Loucy (cell line): Measurements from ENCODE around the gene KATNAL1.

Experiments used
- H2AFZ ChIP-seq: fragments of 200-600 bp; sonication (generic); 2 replicates; pipeline ENCODE4 v1.6.0; 2016; ENCODE audit warnings: antibody characterized with exemption, mild to moderate bottlenecking, low read length, moderate library complexity
- H3F3A ChIP-seq: fragments of 200-600 bp; 2 replicates; pipeline ENCODE4 v1.6.0; 2016; ENCODE audit warnings: antibody characterized with exemption, low read depth, mild to moderate bottlenecking
- H3K27me3 ChIP-seq: fragments of 200-600 bp; sonication (generic); 2 replicates; pipeline ENCODE4 v1.6.1; 2014; ENCODE audit warnings: low read length, mild to moderate bottlenecking; ENCODE audit not compliant: insufficient read depth, poor library complexity, severe bottlenecking
- H3K36me3 ChIP-seq: fragments of 200-600 bp; sonication (generic); 2 replicates; pipeline ENCODE4 v1.6.1; 2016; ENCODE audit warnings: low read length; ENCODE audit not compliant: insufficient read depth
- H3K4me1 ChIP-seq: fragments of 200-600 bp; sonication (generic); 2 replicates; pipeline ENCODE4 v1.5.1; 2014; ENCODE audit warnings: low read length, mild to moderate bottlenecking; ENCODE audit not compliant: insufficient read depth, poor library complexity, severe bottlenecking
- H3K4me2 ChIP-seq: fragments of 200-600 bp; sonication (generic); 2 replicates; pipeline ENCODE4 v1.6.0; 2014; ENCODE audit warnings: antibody characterized with exemption, low read length, low read depth, mild to moderate bottlenecking; ENCODE audit not compliant: poor library complexity, severe bottlenecking
- H3K4me3 ChIP-seq: fragments of 200-600 bp; sonication (generic); 2 replicates; pipeline ENCODE4 v1.5.1; 2014; ENCODE audit warnings: low read length, mild to moderate bottlenecking, mixed read lengths; ENCODE audit not compliant: poor library complexity, severe bottlenecking
- H3K79me2 ChIP-seq: fragments of 200-600 bp; sonication (generic); 2 replicates; pipeline ENCODE4 v1.6.1; 2014; ENCODE audit warnings: low read length; ENCODE audit not compliant: insufficient read depth
- H3K9ac ChIP-seq: fragments of 200-600 bp; sonication (generic); 2 replicates; pipeline ENCODE4 v1.6.0; 2014; ENCODE audit warnings: mild to moderate bottlenecking, low read depth, low read length, moderate library complexity; ENCODE audit not compliant: poor library complexity, severe bottlenecking
- H3K9me2 ChIP-seq: fragments of 200-600 bp; sonication (generic); replicated peaks from 2 replicates; pipeline ENCODE4 v1.6.1; 2016; ENCODE audit warnings: low read depth, low read length, mixed read lengths
- H3K9me3 ChIP-seq: fragments of 200-600 bp; sonication (generic); 2 replicates; pipeline ENCODE4 v1.6.1; 2014; ENCODE audit warnings: mild to moderate bottlenecking, antibody characterized with exemption, low read length, low read depth; ENCODE audit not compliant: insufficient read depth
- H4K20me1 ChIP-seq: fragments of 200-600 bp; sonication (generic); 2 replicates; pipeline ENCODE4 v1.6.0; 2014; ENCODE audit warnings: antibody characterized with exemption, low read length, mild to moderate bottlenecking; ENCODE audit not compliant: insufficient read depth, poor library complexity, severe bottlenecking
- EZH2phosphoT487 ChIP-seq: fragments of 200-600 bp; IDR thresholded peaks from 2 replicates; pipeline ENCODE4 v1.6.1; 2018; ENCODE audit warnings: antibody characterized with exemption, mild to moderate bottlenecking, moderate library complexity, borderline replicate concordance
- TF ChIP-seq, protein P1 (sequence below): fragments of 200-600 bp; sonication (generic); conservative IDR thresholded peaks from 2 replicates; pipeline ENCODE4 v1.5.1; 2014; ENCODE audit warnings: mild to moderate bottlenecking, antibody characterized with exemption, low read length

KATNAL1 gene

DNA sequence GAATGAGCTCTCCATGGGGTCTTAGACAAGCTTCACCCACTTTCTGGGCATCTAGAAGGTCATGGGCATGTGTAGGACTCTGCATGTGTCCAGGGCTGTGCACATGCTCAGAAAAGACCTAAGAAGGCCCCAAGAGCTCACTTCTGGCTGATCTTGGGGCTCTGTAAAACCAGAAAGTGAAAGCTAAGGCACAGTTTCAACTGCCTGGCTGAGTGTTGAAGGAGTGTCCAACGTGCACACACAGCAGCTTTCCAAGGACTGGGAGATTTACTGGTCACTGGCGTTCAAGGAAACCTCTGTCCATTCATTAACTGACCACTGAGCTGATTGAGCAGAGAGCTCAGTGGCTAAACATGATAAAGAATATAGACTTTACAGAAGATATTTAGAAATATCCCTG is 137.9 kb downstream of the KATNAL1 start:
- no peak overlapping the region for H3K4me3 ChIP-seq
- H3K36me3 ChIP-seq = no peaks in the 10 kb centered on the region
- no peaks in the 10 kb centered on the region for H3K9me3 ChIP-seq
- TF ChIP-seq, protein P1, sequence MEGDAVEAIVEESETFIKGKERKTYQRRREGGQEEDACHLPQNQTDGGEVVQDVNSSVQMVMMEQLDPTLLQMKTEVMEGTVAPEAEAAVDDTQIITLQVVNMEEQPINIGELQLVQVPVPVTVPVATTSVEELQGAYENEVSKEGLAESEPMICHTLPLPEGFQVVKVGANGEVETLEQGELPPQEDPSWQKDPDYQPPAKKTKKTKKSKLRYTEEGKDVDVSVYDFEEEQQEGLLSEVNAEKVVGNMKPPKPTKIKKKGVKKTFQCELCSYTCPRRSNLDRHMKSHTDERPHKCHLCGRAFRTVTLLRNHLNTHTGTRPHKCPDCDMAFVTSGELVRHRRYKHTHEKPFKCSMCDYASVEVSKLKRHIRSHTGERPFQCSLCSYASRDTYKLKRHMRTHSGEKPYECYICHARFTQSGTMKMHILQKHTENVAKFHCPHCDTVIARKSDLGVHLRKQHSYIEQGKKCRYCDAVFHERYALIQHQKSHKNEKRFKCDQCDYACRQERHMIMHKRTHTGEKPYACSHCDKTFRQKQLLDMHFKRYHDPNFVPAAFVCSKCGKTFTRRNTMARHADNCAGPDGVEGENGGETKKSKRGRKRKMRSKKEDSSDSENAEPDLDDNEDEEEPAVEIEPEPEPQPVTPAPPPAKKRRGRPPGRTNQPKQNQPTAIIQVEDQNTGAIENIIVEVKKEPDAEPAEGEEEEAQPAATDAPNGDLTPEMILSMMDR = no peak
- TF ChIP-seq EZH2phosphoT487 = no peak
- H3K79me2 ChIP-seq = no peaks in the 10 kb centered on the region
- H3K4me2 ChIP-seq = no peak overlapping the region
- H3K4me1 ChIP-seq = no peaks in the 10 kb centered on the region
- H3K9me2 ChIP-seq = no peaks in the 10 kb centered on the region
- no peak overlapping the region for H3K9ac ChIP-seq
- no peaks in the 10 kb centered on the region for H3F3A ChIP-seq
- H4K20me1 ChIP-seq = no peaks in the 10 kb centered on the region
- no peaks in the 10 kb centered on the region for H3K27me3 ChIP-seq
- H2AFZ ChIP-seq = no peak overlapping the region; the same call in 1 of the 2 replicates

DNA sequence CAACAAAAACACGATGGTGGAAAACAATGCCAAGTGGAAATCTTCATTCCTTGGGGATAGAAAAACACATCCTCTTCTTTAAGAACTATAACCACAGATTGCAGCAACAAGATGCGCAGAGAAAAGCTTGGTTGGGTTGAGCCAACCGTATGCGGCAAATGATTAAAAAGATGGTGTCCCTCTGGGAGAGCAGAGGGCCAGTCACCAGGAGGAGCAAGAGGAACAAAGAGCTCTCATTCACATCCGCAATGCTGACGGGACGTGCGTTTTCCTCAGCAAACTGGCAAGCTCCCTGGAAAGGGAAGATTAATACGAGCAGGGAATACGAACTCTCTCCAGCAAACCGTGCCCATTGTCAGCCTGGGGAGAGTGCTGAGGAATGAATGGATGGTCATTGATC is 141.6 kb downstream of the KATNAL1 start:
- Histone ChIP-seq H4K20me1 (no peaks in the 10 kb centered on the region), H3F3A (no peaks in the 10 kb centered on the region), H3K4me1 (no peaks in the 10 kb centered on the region), H3K27me3 (no peaks in the 10 kb centered on the region), H2AFZ (no peak overlapping the region), H3K9me3 (no peaks in the 10 kb centered on the region), H3K79me2 (no peaks in the 10 kb centered on the region), H3K9me2 (no peaks in the 10 kb centered on the region), H3K4me2 (no peak overlapping the region), H3K4me3 (no peak overlapping the region), H3K36me3 (no peaks in the 10 kb centered on the region), H3K9ac (no peak overlapping the region)
- TF ChIP-seq EZH2phosphoT487 = no peak
- TF ChIP-seq, protein P1 = no peak

DNA sequence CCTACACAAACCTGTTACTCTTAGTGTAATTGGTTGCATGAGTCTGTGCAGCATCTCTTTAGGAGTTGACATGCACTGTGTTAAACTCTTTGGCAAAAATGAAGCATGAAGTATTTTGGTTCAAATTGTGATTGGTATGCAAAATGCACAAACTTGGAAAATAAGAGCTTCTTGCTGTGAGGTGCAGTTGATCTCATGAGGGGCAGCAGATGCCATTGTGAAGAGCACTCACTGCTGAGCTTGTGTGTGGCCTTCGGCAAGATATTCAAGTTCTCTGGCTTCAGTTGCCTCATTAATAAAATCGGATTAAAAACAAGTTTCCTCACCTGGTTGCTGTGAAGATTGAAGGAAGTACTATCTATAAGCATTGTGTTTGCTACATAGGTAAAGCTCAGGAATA is 142.3 kb downstream of the KATNAL1 start:
- no peaks in the 10 kb centered on the region for H3K9me3 ChIP-seq
- no peaks in the 10 kb centered on the region for H3K4me1 ChIP-seq
- no peaks in the 10 kb centered on the region for H3K79me2 ChIP-seq
- no peak overlapping the region for H3K4me3 ChIP-seq
- H3F3A ChIP-seq = no peaks in the 10 kb centered on the region
- TF ChIP-seq, protein P1 = no peak
- no peak for TF ChIP-seq EZH2phosphoT487
- no peak overlapping the region for H3K9ac ChIP-seq
- no peaks in the 10 kb centered on the region for H3K27me3 ChIP-seq
- no peaks in the 10 kb centered on the region for H4K20me1 ChIP-seq
- no peaks in the 10 kb centered on the region for H3K9me2 ChIP-seq
- H2AFZ ChIP-seq = no peak overlapping the region
- no peak overlapping the region for H3K4me2 ChIP-seq
- no peaks in the 10 kb centered on the region for H3K36me3 ChIP-seq
